Choroid plexus epithelial cell (primary cell): ENCODE measurements around the gene HAPSTR1.
"Not testable (repeated sequence)": the region's sequence is repeated elsewhere in the genome, so short reads cannot be mapped to it uniquely, and the experiment has no call there.

Source experiments
- DNase-seq: peaks from one replicate; pipeline ENCODE4 v3.0.0-alpha.2; 2010; ENCODE audit warnings: low read depth
- H3K4me3 ChIP-seq: 2 replicates; pipeline ENCODE4 v1.5.1; 2011; ENCODE audit warnings: low read depth, mild to moderate bottlenecking, control low read depth, low read length, moderate library complexity
- TF ChIP-seq, protein P1 (sequence below): conservative IDR thresholded peaks from 2 replicates; pipeline ENCODE4 v1.5.1; 2011; ENCODE audit warnings: low read depth, mild to moderate bottlenecking, control low read depth, inconsistent platforms, low read length, moderate library complexity

Gene HAPSTR1

DNA sequence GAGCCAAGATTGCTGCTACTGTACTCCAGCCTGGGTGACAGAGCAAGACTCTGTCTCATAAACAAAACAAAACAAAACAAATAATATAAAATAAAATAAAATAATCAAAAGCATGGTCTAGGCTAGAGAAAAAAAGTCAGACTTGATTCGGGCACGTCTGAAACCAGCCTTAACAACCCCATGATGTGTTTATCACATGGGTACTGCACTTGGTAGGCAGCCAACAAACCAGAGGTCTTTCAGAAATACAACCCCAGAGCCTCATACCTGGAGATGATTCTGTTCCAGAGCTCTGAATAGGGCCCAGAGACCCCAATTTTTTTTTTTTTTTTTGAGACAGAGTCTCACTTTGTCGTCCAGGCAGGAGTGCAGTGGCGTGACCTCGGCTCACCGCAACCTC lies 9.6 kb upstream of the HAPSTR1 start:
- DNase-seq = no peak
- TF ChIP-seq, protein P1, sequence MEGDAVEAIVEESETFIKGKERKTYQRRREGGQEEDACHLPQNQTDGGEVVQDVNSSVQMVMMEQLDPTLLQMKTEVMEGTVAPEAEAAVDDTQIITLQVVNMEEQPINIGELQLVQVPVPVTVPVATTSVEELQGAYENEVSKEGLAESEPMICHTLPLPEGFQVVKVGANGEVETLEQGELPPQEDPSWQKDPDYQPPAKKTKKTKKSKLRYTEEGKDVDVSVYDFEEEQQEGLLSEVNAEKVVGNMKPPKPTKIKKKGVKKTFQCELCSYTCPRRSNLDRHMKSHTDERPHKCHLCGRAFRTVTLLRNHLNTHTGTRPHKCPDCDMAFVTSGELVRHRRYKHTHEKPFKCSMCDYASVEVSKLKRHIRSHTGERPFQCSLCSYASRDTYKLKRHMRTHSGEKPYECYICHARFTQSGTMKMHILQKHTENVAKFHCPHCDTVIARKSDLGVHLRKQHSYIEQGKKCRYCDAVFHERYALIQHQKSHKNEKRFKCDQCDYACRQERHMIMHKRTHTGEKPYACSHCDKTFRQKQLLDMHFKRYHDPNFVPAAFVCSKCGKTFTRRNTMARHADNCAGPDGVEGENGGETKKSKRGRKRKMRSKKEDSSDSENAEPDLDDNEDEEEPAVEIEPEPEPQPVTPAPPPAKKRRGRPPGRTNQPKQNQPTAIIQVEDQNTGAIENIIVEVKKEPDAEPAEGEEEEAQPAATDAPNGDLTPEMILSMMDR = no peak

DNA sequence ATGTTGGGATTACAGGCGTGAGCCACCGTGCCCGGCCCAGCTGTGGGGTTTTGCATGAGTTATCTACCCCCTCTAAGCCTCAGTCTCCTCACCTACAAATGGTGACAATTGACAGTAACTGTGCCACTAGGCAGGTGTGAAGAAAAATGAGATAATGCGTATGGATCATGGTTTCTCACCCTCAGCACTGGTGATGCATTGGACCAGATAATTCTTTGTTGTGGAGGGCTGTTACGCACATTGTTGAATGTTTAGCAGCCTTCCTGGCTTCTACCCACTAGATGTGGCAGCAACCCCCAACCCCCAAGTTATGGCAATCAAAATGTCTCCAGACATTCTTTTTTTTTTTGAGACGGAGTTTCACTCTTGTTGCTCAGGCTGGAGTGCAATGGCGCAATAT lies 9.0 kb upstream of the HAPSTR1 start:
- TF ChIP-seq, protein P1 = no peak
- no peak for DNase-seq
- H3K4me3 ChIP-seq = no peak overlapping the region

More for the DNA sequence above, 9.6 kb upstream of the HAPSTR1 start:
- H3K4me3 ChIP-seq = no peak overlapping the region

DNA sequence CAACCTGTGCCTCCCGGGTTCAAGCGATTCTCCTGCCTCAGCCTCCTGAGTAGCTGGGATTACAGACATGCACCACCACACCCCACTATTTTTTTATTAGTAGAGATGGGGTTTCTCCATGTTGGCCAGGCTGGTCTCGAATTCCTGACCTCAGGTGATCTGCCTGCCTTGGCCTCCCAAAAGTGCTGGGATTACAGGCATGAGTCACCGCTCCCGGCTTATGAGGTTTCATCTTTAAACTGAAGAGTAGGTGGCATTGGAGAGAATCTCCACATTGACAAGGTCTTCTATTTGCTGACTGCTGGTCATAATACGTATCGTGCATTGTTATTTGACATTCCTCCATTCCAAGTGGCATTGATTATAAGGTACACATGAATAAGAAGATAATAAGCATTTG lies 3.7 kb upstream of the HAPSTR1 start:
- not testable (repeated sequence) for H3K4me3 ChIP-seq, DNase-seq

DNA sequence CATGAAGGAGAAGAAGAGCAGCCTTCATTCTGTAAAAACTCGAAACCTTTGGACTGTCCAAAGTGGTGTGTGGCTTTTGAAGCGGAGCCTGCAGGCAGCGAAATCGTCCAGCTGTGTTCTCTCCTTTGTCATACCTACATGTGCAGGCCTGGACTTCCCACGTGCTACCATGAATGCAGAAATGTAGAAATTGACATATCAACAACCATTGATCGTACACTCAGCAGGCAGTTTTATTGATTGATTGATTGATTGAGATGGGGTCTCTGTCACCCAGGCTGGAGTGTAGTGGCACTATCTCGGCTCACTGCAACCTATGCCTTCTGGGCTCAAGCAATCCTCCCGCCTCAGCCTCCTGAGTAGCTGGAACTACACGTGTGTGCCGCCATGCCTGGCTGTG lies 2.6 kb upstream of the HAPSTR1 start:
- no peak for DNase-seq
- TF ChIP-seq, protein P1 = no peak
- H3K4me3 ChIP-seq = no peak overlapping the region

DNA sequence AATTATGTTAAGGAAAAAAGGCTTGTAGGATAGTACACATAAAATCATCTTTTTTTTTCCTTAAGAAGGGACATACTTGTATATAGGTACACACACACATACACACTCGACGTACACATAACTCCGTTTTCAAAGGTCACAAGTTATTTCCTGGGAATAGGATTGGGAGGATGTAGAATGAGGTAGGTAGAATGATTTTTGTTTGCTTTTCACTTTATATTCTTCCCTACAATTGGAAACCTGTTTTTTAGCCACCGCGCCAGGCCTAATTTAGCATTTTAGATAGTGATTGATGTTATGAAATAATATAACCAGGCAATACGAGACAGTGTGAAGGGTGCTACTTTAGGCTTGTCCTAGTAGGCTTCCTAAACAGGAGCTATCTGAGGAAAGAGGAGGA lies 1.8 kb upstream of the HAPSTR1 start:
- TF ChIP-seq, protein P1 = no peak
- no peak for DNase-seq
- H3K4me3 ChIP-seq = no peak overlapping the region

DNA sequence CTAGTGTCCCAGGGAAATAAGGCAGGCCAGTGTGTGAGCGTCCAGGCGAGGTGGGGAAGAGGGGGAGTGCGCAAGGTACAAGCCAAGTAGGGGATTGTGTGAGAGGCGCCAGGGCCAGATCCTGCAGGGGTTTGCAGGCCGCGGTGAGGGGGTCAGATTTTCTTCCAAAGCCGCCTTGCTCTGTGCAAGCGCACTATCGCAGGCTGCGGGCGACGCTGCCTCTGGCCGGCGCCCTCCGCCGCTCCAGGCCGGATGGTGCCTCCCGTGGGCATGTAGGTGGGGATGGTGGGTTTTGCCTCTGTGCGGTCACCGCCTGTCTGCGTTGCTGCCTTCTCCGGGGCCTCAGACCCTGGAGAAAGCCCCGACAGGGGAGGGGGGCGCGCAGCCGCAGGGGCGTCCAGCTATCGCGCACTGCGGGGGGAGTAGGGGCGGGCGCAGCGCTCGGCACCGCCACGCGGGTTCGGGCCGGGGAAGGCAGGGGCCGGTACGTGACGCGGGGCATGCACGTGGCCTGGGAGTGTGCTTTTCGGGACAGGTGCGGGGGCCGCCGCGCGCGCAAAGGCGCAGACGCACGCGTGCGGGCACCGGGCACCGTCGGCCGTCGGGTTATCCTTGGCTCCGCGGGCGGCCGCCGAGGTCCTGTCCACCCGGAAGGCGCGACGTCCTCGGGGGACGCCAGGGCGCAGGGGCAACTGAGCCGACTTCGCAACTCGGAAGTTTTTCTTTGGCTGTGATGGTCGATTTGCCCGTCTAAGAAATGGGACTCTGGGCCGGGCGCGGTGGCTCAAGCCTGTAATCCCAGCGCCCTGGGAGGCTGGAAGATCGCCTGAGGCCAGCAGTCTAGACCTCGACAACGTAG lies 1.1 kb upstream of the HAPSTR1 start:
- H3K4me3 ChIP-seq = peak overlapping the region; percentile 71
- no peak for DNase-seq
- TF ChIP-seq, protein P1 = no peak

DNA sequence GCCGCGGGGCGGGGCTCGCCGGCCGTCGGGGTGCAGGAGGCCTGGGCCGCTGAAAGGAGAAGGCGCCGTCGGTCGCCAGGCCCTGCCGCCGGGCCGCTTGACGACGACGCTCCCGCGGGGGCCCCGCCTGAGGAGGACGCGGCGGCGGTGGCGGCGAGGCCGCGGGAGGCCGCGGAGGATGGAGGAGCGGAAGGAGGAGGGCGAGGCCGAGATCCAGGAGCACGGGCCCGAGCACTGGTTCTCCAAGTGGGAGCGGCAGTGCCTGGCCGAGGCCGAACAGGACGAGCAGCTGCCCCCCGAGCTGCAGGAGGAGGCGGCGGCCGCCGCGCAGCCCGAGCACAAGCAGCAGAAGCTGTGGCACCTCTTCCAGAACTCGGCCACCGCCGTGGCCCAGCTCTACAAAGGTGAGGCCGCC lies 430 bp downstream of the HAPSTR1 start:
- H3K4me3 ChIP-seq = peak overlapping the region; percentile 94
- DNase-seq = no peak
- TF ChIP-seq, protein P1 = no peak
